ENCODE measurements around the gene ALDH1L1.

GRCh38 chr3:126158912-126159454 lies 21.4 kb downstream of the ALDH1L1 start:
- TF ChIP-seq SUZ12 (IDR thresholded peaks at IDR 0.05), result no peak
- TF ChIP-seq ZNF384 (IDR thresholded peaks at IDR 0.05), result no peak
- no peak for TF ChIP-seq FOXM1 (IDR thresholded peaks at IDR 0.05; ENCODE audit: borderline replicate concordance)
- no peak for TF ChIP-seq BHLHE40 (IDR thresholded peaks at IDR 0.05; ENCODE audit: borderline replicate concordance)
- TF ChIP-seq SP1 (IDR thresholded peaks at IDR 0.05), result no peak
- TF ChIP-seq HDGF (IDR thresholded peaks at IDR 0.05; ENCODE audit: borderline replicate concordance), result no peak
- TF ChIP-seq FOXA1 (IDR thresholded peaks at IDR 0.05), result no peak
- no peak for TF ChIP-seq ELF4 (IDR thresholded peaks at IDR 0.05)
- no peak for TF ChIP-seq PKNOX1 (IDR thresholded peaks at IDR 0.05)
- no peak for TF ChIP-seq TARDBP (IDR thresholded peaks at IDR 0.05)
- no peak for TF ChIP-seq FOXK2 (IDR thresholded peaks at IDR 0.05)
- TF ChIP-seq ARNT (IDR thresholded peaks at IDR 0.05), result no peak

All from HEK293T (cell line).